ENCODE data around the gene NOXO1.

DNA sequence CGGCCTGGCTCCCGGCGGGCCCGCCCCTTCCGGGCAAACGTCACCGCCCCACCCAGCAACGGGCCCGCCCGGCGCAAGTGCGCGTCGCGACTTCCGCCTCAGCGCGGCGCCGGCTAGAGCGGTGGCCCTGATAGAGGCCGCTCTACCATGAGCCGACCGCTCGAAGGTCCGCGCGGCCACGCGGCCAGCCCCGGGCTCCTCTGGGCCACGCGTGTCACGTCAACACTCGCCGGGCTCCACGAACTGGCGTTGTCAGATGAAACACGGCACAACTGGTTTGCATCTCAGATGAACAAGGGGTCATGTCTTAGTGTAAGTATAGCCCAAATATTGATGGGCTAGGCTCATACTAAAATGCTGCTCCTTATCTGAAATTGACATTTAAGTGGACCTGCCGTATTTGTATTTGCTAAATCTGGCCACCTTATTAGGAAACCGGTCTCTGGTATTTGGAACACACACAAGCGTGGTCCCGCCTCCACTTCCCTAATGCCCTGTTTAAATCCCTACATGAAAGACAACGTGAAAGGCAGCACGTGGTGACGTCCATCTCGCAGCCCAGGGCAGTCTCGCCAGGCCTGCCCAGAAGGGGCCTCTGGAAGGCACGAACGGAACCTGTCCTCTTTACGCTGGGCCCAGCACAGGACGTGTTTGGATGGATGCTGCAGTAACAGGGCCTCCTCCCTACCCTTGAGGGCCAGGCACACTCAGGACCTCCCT, 28.7 kb upstream of the NOXO1 start, which contains the start of gene ZNF598:
- TF ChIP-seq CTCF (IDR thresholded peaks at IDR 0.05; ENCODE audit: borderline replicate concordance, extremely low read depth, low read length, poor library complexity, severe bottlenecking) = no peak
- no peak for TF ChIP-seq EZH2 (IDR thresholded peaks at IDR 0.05; ENCODE audit: borderline replicate concordance, low read depth, low read length, severe bottlenecking)

Data from DND-41 (cell line).